ENCODE results near the gene SSBP2.

SSBP2 gene

GRCh38 chr5:81577091-81577490, 173.8 kb downstream of the SSBP2 start:
- DNase-seq: no peak

DNA sequence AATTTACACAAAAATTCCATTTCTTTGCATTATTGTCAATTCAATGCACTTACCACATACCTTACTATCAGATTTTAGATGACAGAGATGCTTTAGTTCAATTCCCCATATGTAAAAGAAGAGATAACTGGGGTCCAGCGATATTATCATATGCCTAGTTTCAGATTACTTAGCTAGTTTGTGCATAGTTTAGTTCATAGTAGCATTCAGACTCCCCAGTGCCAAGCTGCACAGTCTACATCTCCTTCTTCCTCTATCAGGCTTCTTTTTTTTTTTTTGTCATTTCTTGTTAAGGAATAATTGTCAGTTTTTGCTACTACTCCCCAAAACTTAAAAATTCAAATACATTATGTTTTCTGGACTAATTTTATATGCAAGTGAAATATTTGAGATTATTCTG, 175.0 kb downstream of the SSBP2 start:
- no peak for DNase-seq

GRCh38 chr5:81572201-81572600, 178.7 kb downstream of the SSBP2 start:
- DNase-seq: no peak

DNA sequence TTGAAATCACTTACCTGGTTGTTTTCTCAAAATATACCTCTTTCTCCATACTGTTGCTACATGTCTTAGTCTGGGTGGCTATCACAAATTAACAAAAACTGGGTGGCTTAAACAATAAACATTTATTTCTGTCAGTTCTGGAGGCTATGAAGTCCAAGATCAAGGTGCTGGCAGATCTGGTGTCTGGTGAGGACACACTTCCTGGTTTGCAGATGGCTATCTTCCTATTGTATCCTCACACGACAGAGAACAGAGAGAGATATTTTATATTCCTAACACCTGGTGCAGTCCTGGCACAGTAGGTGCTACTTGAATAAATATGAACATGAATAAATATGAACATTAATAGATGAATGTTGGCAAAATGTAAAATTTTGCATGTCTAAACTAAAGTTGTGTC, 192.7 kb downstream of the SSBP2 start:
- DNase-seq: no peak

DNA sequence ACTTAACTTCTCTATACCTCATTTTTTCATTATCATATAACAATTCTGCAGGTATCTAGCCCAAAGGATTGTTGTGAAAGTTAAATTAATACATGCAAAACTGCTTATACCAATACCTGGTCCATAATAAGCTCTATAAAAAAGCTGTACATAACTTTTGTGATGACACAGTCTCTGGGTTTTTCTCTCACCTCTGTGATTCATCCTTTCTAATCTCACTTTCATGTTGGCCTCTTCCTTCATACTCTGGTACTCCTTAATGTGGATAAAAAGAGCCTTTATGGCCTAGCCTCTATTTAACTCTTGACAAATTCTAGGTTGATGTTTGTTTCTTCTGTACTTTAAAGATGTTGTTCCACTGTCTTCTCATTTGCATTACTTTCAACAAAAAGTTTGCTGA, 194.1 kb downstream of the SSBP2 start:
- no peak for DNase-seq

DNA sequence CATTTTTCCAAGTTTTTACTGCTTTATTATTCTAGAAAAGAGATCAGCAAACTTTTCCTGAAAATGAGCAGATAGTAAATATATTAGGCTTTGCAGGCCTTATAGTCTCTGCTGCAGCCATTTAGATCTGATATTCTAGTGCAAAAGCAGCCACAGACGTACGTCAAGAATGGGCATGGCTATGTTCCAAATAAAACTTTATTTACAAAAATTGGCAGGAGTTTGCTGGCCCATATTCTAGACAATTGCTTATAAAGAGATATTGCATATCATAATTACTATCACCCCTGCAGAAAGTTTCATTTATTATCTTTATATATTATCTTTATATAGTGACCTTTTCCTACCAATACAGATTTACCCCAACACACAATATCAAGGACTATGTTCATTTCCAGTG, 195.0 kb downstream of the SSBP2 start:
- no peak for DNase-seq

GRCh38 chr5:81554647-81555046, 196.2 kb downstream of the SSBP2 start:
- no peak for DNase-seq

DNA sequence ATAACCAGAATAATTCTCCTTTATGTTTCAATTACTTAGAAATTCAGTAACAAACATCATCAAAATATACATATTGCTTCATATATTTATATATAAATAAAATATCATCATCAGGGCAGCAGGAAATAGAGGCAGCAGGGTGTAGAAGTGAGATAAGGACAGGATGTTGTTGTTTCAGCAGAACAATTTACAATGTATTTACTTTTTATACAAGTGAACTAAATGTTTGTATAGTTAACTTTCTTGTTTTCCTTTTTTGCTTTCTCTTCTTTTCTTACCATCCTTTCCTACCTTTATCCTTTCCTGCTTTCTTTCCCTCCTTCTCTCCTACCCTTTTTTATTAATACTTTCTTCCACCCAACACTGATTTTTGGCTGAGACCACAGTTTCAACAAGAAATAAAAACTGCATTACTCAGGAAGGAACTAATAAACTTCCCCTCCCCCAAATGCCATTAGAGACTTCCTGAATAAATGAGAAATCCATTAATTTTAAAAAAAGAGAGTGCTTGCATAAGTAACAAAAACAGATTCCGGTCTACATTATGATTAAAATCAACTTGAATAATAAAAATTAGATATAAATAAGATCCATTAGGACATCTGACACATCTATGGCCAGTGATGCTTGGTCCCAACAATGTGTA, 197.2 kb downstream of the SSBP2 start:
- DNase-seq: no peak

DNA sequence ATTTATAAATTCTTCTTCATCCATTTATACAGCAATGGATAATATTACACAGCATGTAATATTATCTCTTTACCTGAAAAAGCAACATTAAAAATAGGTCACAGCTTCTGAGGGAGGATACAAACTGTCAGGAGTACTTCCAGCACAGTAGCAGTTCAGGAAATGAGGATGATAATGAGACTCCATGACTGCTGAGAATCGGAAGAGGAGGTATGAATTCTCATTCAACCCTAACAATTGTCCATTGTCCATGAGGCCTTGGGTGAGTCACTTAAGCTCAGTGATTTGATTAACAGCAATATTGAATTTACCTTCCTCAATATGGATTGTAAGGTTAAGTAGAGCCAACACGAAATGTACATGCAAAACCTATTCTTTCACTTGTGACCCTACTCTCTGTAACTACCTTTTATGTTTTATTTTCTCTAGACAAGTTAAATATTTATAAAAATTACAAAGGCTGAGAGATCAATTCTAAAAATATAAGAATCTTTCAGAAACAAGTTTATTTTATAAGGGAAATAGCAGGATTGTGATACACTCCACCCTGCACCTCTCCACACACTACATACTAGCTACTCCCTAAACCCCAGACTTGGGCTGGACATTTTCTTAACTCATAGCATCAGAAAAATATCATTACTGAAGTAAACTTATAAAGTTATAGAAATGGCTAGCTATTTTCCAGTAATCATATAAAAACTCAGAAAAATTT, 197.9 kb downstream of the SSBP2 start:
- no peak for DNase-seq

DNA sequence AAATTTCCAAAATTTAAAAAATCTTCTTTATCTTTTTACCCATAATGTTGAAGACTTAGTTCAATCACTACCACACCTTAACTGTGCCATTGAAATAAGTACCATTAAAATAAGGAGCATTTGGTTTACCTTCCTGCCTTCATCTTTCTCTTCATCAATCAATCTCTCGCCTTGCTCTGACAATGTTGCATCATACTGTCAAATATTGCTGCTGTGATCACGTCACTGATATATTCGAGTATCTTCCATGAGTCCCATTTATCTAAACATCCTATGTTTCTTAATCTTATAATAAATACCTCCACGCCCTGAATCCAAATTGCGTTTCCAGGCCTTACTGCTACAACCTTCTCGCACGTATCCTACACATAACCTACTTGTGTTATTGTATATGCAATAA, 201.8 kb downstream of the SSBP2 start:
- DNase-seq: no peak

DNA sequence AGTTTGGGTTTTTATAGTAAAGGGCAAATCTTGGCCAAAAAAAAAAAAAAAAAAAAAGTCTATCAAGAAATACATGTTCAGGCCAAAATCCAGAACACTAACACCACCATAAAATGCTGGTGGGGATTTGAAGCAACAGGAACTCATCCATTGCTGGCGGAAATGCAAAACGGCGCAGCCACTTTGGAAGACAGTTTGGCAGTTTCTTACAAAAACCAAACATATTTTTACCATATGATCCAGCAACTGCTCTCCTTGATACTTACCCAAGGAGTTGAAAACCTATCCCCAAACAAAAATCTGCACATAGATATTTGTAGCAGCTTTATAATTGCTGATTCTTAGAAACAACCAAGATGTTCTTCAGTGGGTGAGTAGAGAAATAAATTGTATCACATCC, 203.9 kb downstream of the SSBP2 start:
- no peak for DNase-seq

DNA sequence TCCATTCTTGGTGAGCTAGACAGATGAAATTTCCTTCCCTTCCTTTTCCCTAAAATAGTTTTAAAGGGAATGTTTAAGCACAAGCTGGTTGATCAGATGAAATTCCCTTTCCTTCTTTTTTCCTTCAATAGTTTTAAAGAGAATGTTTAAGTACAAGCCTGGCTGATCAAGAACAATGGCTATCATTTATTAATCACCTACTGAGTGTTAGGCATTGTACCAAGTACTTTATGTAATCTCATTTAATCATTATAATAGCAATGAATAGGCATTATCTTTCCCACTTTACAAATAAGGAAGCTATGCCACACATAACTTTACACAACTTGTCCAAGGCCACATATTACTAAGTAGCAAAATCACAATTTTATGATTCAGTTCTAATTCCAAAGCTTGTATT, 205.0 kb downstream of the SSBP2 start:
- no peak for DNase-seq

DNA sequence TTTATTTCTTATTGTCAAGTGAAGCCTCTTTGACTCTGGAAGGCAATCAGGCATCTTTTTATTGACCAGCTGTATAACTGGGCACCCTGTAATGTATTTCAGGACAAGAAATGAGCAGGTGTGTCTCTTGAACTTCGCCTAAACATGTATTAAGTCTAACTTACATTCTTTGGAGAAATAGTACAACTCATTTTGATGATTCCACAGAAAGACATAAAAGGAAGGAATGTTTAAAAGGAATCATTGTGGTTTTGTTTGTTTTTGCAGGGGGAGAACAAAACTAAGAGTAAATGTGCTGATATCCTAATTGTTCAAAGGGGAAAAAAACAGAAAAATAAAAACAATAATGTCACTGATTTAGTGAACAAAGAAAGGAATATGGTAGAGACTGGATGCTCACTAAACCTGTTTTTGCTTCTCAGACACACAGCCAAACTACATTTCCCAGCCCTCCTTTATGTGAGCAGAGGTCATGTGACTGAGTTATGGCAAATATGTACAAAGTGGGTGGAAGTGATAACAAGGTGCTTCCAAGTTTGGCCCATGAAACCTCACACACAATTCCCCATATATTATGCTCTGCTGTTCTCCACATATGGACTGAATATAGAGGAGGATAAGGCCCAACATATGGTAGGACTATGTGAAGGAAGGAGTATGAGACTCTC, 206.4 kb downstream of the SSBP2 start:
- DNase-seq: no peak

GRCh38 chr5:81542242-81542641, 208.7 kb downstream of the SSBP2 start:
- no peak for DNase-seq

DNA sequence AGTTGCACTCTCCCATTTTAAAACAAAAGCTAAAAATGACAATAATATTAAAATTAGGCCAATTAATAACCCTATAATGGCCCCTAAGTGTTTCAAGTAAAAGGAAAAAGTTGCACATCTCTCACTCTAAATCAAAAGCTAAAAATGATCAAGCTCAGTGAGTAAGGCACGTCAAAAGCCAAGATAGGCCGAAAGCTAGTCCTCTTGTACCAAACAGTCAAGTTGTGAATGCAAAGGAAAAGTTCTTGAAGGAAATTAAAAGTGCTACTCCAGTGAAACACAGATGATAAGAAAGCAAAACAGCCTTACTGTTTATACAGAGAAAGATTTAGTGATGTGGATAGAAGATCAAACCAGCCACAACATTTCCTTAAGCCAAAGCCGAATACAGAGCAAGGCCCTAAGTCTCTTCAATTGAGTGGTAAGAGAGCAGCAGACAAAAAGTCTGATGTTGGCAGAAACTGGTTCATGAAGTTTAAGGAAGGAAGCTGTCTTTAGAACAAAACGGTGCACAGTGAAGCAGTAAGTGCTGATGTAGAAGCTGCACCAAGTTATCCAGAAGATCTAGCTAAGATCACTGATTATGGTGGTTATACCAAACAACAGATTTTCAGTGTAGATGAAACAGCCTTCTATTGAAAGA, 212.9 kb downstream of the SSBP2 start:
- DNase-seq: no peak

DNA sequence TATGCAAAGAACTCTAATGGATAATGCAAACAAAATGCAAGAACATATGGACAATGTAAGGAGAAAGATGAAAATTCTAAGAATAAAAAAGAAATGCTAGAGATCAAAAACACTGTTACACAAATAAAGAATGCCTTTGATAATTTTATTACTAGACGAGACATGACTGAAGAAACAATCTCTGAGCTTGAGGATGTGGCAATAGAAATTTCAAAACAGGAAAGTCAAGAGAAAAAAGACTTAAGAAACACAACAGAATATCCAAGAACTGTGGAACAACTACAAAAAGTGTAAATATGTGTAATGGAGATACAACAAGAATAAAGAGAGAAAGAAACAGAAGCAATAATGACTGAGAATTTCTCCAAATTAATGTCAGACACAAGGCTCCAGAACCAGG, 216.5 kb downstream of the SSBP2 start:
- DNase-seq: peak; percentile 49 to 51

DNA sequence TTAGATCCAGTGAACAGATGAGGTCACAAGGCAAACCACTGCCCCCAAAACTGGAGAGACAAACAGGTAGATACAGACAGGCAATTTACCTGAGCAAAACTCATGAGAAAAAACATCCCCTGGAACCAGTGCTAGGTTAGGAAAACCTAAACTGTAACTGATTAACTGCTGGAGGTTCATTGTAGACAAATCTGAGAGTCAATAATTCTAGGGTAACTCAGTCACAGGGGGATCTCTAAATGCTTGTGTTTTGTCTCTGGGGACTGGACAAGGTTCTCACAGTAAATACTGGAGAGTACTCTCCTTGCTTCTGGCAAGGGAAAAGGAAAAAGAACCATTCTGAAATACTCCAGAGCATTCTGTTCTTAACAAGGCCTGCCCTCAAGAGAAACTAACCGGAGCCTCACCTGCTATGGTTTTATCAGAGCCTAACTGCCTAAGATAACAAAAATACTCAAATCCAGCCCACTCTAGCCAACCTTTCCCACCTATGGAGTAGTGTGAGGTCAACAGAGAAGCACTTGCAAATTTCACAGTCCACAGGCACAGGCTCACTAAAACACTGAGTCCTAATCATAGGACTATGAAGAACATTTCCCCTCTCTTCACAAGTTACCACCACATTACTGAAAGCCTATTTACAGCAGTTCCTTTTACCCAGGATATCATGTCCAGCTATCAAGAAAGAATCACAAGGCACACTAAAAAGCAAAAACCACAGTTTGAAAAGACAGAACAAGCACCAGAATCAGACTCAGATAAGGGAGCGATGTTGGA, 217.1 kb downstream of the SSBP2 start:
- DNase-seq: no peak

GRCh38 chr5:81530919-81531318, 220.0 kb downstream of the SSBP2 start:
- no peak for DNase-seq

DNA sequence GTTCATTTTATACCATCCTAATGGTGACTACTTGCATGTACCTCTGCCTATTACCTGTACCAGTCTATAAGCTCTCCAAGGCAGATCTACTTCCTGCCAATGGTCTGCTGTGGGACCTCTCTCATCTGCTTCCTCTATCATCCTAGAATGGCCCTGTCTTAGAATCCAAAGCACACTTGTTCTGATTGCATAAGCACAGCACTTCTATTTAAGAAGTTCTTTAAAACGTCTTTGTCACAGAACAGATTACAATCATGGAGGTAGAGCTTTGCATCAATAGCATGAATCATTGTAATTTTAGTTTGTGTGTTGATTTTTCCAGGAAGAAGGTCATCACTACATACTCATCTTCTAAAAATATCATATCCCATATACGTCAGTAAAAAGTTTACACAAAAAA, 225.2 kb downstream of the SSBP2 start:
- no peak for DNase-seq

DNA sequence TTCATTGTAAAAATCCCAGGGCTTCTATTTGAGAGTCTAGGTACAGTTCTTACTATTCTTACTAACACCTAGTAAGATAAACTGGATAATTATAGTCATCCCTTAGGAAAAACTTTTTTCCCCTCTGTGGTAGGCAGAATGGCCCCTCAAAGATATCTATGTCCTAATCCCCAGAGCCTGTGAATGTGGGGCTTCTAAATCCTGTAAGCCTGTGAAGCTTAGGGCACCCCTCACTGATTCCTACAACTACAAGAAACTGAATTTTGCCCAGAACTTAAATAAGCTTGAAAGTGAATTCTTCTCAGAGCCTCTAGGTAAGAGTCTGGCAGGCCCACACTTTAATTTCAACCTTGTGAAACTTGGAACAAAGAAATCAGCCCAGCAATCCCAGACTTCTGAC, 226.9 kb downstream of the SSBP2 start:
- DNase-seq: no peak

GRCh38 chr5:81522571-81522970, 228.3 kb downstream of the SSBP2 start:
- DNase-seq: no peak

DNA sequence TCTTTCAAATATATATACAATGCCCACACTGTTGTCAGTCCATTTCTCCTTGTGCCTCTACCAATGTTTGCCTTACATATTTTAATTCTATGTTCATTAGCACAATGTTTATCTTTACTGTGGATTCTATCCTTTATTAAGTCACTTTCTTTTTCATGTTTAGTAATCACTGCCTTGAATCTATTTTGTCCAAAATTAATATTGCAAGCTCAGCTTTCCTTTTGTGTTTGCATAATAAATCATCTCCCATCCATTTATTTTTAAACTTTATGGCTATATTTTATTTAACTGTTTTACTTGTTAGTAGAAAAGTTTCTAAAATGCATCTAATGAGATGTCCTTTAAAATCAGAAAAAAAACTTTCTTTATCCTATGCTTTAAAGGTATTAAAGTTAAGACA, 230.1 kb downstream of the SSBP2 start:
- DNase-seq: no peak

Measured in AML-193 (cell line).